Activated CD4-positive, alpha-beta T cell treated with anti-CD3 and anti-CD28 coated beads, Interleukin-2, amount 10 ng/mL, durations not matched to agents 24 days and 14 days (primary cell): ENCODE results near the gene XRRA1. TPM values are rescaled to one million over a fixed set of nuclear protein-coding genes. Genes with fewer than 3 reads are reported as not detected.
"Not testable (repeated sequence)": the region's sequence is repeated elsewhere in the genome, so short reads cannot be mapped to it uniquely, and the experiment has no call there.

Experiments used
- DNase-seq: peaks from one replicate; pipeline ENCODE4 v3.0.0; 2022
- H3K27ac Mint-ChIP-seq: one replicate; pipeline ENCODE4 v1.8.0; 2022; ENCODE audit warnings: mild to moderate bottlenecking, mixed read lengths
- H3K27me3 Mint-ChIP-seq: one replicate; pipeline ENCODE4 v1.8.0; 2022; ENCODE audit warnings: mixed read lengths
- H3K36me3 Mint-ChIP-seq: one replicate; pipeline ENCODE4 v1.8.0; 2022; ENCODE audit warnings: low read depth, mild to moderate bottlenecking, mixed read lengths
- H3K4me1 Mint-ChIP-seq: one replicate; pipeline ENCODE4 v1.8.0; 2021; ENCODE audit warnings: mixed read lengths
- H3K4me3 Mint-ChIP-seq: one replicate; pipeline ENCODE4 v1.8.0; 2022; ENCODE audit warnings: mild to moderate bottlenecking, moderate library complexity, mixed read lengths
- H3K9me3 Mint-ChIP-seq: one replicate; pipeline ENCODE4 v1.8.0; 2021; ENCODE audit warnings: mixed read lengths
- intact Hi-C: fragments of 100-400 bp; cut with micrococcal nuclease; formaldehyde crosslinking; loops from one replicate; pipeline ENCODE4 v1.15.1; 2023
- total RNA-seq: library from RNA; stranded (reverse); gene quantifications from 2 replicates; pipeline ENCODE4 v1.2.3, GENCODE V29; 2022

Gene XRRA1
- total RNA-seq, 1 donor from 2014 or later, result 11.0 TPM

DNA sequence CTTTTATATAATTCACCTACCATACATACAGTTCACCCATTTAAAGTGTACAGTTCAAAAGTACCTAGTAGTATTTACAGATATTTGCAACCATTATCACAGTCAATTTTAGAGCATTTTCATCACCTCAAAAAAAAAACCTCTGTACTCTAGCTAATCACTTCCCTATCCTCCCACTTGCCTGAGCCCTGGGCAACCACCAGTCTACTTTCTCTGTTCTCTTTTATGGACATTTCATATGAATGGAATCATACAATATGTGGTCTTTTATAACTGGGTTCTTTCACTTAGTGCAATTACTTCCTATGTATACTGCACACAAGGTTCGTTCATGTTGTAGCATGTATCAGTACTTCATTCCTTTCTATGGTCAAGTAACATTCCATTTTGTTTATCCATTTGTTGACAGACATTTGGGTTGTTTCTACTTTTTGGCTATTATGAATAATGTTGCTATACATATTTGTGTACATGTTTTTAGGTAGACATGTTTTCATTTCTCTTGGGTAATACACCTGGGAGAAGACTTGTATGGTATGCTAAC lies 22.0 kb upstream of the XRRA1 start:
- no peak for DNase-seq
- Mint-ChIP-seq H3K36me3 (peaks cover 59% of the 10 kb centered on the region), H3K4me3 (no peak overlapping the region), H3K4me1 (peaks cover 9% of the 10 kb centered on the region), H3K27me3 (no peaks in the 10 kb centered on the region), H3K9me3 (no peaks in the 10 kb centered on the region), H3K27ac (no peak overlapping the region)
- intact Hi-C loops, result no loop called here

DNA sequence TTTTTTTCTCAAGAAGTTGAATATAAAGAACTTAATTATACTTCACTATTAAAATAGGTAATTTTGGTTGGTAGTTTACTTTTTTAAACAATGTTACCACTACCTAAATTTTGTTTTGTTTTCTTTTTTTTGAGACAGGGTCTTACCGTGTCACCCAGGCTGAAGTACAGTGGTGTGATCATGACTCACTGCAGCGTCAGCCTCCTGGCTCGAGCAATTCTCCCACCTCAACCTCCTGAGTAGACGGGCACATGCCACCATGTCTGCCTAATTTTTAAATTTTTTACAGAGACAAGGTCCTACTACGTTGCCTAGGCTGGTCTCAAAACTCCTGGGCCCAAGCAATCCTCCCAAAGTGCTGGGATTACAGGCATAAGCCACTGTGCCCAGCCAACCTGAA lies 17.8 kb upstream of the XRRA1 start:
- peaks cover 11% of the 10 kb centered on the region for H3K4me1 Mint-ChIP-seq
- DNase-seq, result no peak
- no peak overlapping the region for H3K4me3 Mint-ChIP-seq
- no peaks in the 10 kb centered on the region for H3K9me3 Mint-ChIP-seq
- intact Hi-C loops, result no loop called here
- H3K27ac Mint-ChIP-seq, result no peak overlapping the region
- H3K36me3 Mint-ChIP-seq, result peaks cover 45% of the 10 kb centered on the region
- no peaks in the 10 kb centered on the region for H3K27me3 Mint-ChIP-seq

DNA sequence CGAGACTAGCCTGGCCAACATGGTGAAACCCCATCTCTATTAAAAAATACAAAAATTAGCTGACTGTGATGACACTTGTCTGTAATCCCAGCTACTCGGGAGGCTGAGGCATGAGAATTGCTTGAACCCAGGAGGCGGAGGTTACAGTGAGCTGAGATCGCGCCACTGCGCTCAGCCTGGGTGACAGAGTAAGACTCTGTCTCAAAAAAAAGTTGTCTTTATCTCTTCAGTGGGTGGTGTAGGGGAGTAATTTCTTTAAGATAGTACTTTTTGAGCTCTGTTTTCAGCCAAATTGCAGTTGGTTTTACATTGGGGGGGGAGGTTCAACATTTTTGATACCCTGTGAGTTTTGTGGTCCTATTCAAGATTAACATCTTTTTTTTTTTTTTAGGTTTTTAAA lies 11.2 kb upstream of the XRRA1 start:
- Mint-ChIP-seq H3K4me1 (peaks cover 47% of the 10 kb centered on the region), H3K36me3 (peaks cover 47% of the 10 kb centered on the region)
- H3K27me3 Mint-ChIP-seq, intact Hi-C loops, H3K4me3 Mint-ChIP-seq, H3K27ac Mint-ChIP-seq, DNase-seq, H3K9me3 Mint-ChIP-seq: not testable (repeated sequence)

DNA sequence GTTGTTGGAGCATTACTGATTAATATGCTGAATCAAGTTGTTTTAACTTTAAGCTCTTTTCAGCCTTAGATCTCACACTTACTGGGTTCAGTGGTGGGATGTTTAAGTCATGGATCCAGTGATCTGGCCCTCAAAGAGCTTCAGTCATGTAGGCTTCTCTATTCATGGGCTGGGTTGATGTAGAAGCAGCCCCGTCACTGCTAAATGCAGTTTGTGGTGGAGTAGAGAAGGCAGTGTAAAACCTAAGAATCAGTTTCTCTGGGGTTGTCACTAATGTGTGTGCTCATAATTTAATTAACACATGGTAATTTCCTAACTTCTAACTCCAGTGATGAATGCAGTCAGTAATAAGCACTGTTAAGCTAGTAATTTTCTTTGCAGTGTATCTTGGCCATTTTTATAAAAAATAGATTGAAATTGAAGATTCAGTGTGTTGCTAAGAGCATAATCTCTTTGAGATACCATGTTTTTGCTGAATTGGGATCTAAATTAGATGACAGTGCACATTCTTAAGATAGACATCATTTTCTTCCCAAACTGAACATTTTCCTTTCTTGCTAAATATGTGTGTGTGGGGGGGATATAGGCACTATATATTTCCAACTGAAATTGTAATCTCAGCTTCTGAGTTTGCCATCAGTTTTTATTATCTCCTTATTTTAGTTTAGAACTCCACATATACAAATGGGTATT lies 9.2 kb upstream of the XRRA1 start:
- DNase-seq, result no peak
- H3K27me3 Mint-ChIP-seq, result no peaks in the 10 kb centered on the region
- peaks cover 43% of the 10 kb centered on the region for H3K36me3 Mint-ChIP-seq
- H3K9me3 Mint-ChIP-seq, result no peaks in the 10 kb centered on the region
- H3K4me3 Mint-ChIP-seq, result no peak overlapping the region
- intact Hi-C loops, result no loop called here
- no peak overlapping the region for H3K27ac Mint-ChIP-seq
- H3K4me1 Mint-ChIP-seq, result peaks cover 46% of the 10 kb centered on the region

DNA sequence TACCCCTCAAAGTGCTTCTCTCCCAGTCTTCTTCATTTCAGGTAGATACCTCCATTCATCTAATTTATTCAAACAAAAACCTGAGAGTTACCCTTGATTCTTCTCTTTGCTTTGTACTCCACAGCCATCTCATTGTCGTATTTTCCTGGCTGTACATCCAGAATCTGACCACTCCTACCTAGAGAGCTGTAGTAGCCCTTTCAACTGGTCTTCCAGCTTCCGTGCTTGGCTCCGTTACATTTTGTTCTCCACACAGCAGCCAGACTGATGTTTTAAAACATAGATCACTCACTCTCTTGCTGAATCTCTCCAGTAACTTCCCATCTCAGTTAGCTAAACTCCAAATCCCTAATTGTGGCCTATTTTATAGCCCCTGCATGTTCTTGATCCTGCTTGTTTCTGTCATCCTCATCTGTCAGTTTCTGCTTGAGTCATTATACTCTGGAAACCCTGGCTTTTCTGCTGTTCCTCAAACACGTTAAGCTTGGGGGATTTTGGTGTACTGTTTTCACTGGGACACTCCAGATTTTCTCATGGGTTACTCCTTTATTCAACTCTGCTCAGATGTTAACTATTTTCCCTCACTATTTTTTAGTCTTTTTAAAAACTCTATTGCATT lies 7.6 kb upstream of the XRRA1 start:
- no peak for DNase-seq
- H3K9me3 Mint-ChIP-seq, result no peaks in the 10 kb centered on the region
- H3K4me3 Mint-ChIP-seq, result no peak overlapping the region
- peaks cover 41% of the 10 kb centered on the region for H3K36me3 Mint-ChIP-seq
- no peak overlapping the region for H3K27ac Mint-ChIP-seq
- intact Hi-C loops, result no loop called here
- H3K27me3 Mint-ChIP-seq, result no peaks in the 10 kb centered on the region
- H3K4me1 Mint-ChIP-seq, result peaks cover 47% of the 10 kb centered on the region

DNA sequence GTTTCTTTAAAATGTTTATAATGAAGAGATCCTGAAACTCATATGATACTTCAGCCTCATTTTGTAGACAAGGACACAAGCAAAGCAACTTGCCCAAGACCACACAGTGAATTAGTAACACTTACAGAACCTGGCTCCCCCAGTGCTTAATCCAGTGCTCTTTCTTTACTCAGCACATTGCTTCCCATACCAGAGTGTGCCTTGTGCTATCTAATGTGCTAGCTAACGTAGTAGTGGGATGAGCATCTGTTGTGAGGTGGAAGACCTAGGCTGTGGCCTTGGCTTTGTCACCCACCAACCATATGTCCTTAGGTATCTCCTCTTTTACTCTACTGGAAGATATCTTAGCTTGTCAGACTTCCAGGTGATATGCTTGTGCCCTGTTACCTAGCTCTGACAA lies 5.3 kb upstream of the XRRA1 start:
- peaks cover 54% of the 10 kb centered on the region for H3K36me3 Mint-ChIP-seq
- no peaks in the 10 kb centered on the region for H3K27me3 Mint-ChIP-seq
- no peak for DNase-seq
- intact Hi-C loops, result no loop called here
- no peak overlapping the region for H3K4me3 Mint-ChIP-seq
- H3K27ac Mint-ChIP-seq, result no peak overlapping the region
- peaks cover 53% of the 10 kb centered on the region for H3K4me1 Mint-ChIP-seq
- H3K9me3 Mint-ChIP-seq, result no peaks in the 10 kb centered on the region

DNA sequence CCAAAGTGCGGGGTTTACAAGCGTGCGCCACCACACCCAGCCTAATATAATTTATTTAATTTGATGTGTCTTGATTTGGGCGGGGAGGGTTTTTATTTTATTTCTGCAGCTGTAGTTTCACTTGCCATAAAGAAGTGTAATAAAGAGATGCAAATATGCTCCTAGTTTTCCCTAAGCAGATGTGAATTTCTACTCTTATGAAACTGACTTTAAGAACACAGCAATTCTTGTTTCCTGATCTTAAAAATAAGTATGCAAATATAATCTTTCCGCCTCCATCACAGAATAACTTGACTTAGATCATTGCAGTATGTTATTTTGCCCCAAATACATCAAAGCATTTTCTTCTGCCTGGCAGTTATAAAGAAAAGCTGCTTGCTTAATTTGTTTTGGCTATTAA lies 4.6 kb upstream of the XRRA1 start:
- intact Hi-C loops, result no loop called here
- H3K9me3 Mint-ChIP-seq, result no peaks in the 10 kb centered on the region
- H3K27ac Mint-ChIP-seq, result no peak overlapping the region
- peaks cover 49% of the 10 kb centered on the region for H3K36me3 Mint-ChIP-seq
- H3K4me3 Mint-ChIP-seq, result no peak overlapping the region
- H3K4me1 Mint-ChIP-seq, result peaks cover 51% of the 10 kb centered on the region
- H3K27me3 Mint-ChIP-seq, result no peaks in the 10 kb centered on the region
- DNase-seq, result no peak

DNA sequence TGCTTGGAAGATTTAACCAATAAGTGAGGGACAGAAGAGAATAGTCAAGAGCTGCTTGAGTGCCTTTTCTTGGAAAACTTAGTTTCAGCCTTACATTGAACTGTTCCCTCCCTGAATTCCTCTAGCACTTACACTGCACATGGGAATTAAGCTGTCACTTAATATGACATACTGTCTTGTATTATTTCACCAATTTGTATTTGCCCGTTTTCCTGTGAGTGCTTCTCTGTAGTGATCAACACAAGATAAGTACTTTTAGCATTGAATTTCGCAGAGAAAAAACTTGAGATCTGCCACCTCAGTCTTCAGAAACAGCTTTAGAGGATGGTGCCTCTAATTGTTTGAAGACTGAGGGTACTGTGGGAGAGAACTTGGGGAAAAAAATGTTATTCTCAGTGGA lies 3.9 kb upstream of the XRRA1 start:
- Mint-ChIP-seq H3K4me1 (peaks cover 50% of the 10 kb centered on the region), H3K27me3 (no peaks in the 10 kb centered on the region)

DNA sequence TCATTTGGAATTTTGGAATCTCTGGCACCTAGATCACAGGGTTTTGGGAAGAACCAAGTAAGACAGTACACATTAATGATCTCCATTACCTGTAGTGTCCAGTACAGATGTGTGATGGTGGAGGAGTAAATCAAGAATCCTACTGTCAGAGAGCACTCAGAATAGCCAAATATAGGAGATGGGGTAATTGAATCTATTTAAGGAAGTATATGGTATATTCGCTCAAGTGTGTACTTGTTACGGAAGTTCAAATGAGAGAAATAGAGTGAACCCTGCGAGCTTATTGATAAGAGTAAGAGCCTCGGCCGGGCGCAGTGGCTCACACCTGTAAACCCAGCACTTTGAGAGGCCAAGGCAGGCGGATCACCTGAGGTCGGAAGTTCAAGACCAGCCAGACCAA lies 2.3 kb upstream of the XRRA1 start:
- Mint-ChIP-seq H3K27me3 (no peaks in the 10 kb centered on the region), H3K9me3 (no peaks in the 10 kb centered on the region), H3K36me3 (peaks cover 42% of the 10 kb centered on the region), H3K4me1 (peaks cover 42% of the 10 kb centered on the region), H3K27ac (no peak overlapping the region), H3K4me3 (peak overlapping the region; percentile 91)
- DNase-seq, result no peak
- intact Hi-C loops, result no loop called here

More for the DNA sequence above, 3.9 kb upstream of the XRRA1 start:
- Mint-ChIP-seq H3K36me3 (peaks cover 48% of the 10 kb centered on the region), H3K9me3 (no peaks in the 10 kb centered on the region), H3K27ac (no peak overlapping the region), H3K4me3 (no peak overlapping the region)
- DNase-seq, result no peak
- intact Hi-C loops, result no loop called here

DNA sequence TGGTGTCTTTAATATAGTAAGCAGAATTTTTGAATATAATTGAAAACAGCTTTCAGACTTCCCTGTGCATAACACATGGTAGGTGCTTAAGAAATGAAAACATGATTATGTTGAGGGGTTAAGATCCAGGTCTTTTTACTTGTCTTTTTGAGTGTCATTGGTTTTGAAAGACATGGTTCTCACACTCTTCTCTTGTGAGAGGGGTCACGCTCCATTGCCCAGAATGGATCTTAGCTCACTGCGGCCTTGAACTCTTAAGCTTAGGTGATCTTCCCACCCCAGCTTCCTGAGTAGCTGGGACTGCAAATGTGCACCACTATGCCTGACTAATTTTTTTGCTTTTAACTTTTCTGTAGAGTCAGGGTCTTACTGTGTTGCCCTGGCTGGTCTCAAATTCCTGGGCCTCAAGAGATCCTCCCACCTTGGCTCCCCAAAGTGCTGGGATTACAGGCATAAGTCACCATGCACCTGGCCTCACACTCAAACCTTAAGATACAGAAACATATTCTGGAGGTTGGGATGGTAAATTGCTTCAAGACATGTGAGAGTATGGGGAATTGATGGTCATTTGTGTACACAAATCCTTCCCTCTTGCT lies 1.6 kb upstream of the XRRA1 start:
- intact Hi-C loops, result no loop called here

DNA sequence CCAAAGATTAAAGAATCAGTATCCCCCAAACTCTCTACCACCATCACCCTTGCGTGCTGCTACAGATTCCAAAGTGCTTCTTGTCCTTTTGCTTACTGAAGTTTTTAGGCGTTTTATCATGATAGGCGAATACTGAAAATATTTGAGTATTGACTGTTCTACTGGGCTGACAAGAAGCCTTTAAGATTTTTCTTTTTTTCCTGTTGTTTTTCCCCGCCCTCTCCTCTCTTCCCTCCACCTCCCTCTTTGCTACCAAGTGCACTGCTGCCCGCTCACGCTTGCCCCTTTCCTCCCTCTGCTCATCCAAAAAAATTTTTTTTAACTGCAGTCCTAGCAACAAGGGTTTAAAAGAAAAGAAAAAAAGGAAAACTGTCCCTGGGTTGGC lies 854 bp upstream of the XRRA1 start:
- H3K9me3 Mint-ChIP-seq, result no peaks in the 10 kb centered on the region
- intact Hi-C loops, result loop anchor here (1.0 to 2.0 kb wide), 4 partner anchors 21 to 291 kb away; partner anchors contain the start of genes NEU3, RNF169 and TPBGL
- peak overlapping the region; percentile 89 for H3K27ac Mint-ChIP-seq

More for the DNA sequence above, 1.6 kb upstream of the XRRA1 start:
- H3K36me3 Mint-ChIP-seq, result peaks cover 41% of the 10 kb centered on the region
- H3K27ac Mint-ChIP-seq, result peak overlapping the region; percentile 89
- peak overlapping the region; percentile 91 for H3K4me3 Mint-ChIP-seq
- H3K9me3 Mint-ChIP-seq, result no peaks in the 10 kb centered on the region
- no peaks in the 10 kb centered on the region for H3K27me3 Mint-ChIP-seq
- no peak for DNase-seq
- H3K4me1 Mint-ChIP-seq, result peaks cover 38% of the 10 kb centered on the region

DNA sequence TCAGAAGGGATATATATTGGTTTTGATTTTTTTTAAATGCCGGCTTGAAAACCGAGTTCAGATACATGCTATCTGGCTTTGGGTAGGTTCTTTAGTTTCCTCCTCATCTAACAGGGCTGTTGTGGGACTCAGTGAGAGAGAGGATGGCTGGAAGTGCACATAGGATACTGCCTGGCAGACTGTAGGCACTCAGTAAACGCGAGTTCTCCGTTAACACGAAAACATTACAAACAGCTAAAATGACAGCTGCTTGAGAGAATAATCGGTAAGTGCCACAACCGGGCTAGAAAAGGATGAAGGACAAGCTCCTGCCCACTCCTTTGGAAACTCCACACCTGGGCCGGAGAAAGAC lies 369 bp downstream of the XRRA1 start:
- peaks cover 40% of the 10 kb centered on the region for H3K4me1 Mint-ChIP-seq

More for the DNA sequence above, 854 bp upstream of the XRRA1 start:
- no peak for DNase-seq
- H3K27me3 Mint-ChIP-seq, result no peaks in the 10 kb centered on the region
- H3K36me3 Mint-ChIP-seq, result peaks cover 39% of the 10 kb centered on the region
- H3K4me1 Mint-ChIP-seq, result peaks cover 38% of the 10 kb centered on the region
- peak overlapping the region; percentile 91 for H3K4me3 Mint-ChIP-seq

DNA sequence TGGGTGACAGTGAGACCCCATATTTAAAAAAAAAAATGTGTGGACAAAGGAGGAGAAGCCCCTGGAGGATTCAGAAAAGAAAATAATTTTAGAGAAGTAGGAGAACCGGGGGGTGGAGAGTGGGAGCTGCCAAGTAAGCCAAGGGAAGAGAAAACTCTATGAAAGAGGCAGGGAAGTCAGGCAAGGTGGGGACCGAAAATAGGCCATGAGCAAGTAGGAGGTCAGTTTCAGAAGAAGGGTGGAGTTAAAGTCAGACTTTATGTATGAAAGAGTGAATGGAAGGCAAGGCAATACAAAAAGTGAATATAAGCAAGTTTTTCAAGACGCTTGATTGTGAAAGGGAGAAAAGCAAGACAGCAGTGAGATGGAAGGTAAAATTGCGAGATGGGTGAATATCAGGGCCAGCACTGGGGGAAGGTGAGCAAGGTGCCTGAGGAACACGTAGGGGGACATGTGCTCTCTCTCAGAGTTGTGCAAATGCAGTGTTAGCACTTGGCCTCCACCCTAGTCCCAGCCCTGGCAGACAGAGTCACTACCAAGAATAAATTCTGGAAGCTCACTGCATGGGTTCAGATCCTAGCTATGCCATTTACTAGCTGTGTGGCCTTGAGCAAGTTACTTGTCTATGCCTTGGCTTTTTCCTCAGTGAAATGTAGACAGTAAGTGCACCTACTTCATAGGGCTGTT lies 6.7 kb downstream of the XRRA1 start:
- no peak overlapping the region for H3K27ac Mint-ChIP-seq

More for the DNA sequence above, 369 bp downstream of the XRRA1 start:
- Mint-ChIP-seq H3K27me3 (no peaks in the 10 kb centered on the region), H3K9me3 (no peaks in the 10 kb centered on the region), H3K4me3 (peak overlapping the region; percentile 91), H3K36me3 (peaks cover 39% of the 10 kb centered on the region), H3K27ac (peak overlapping the region; percentile 89)
- no peak for DNase-seq
- intact Hi-C loops, result loop anchor here (2.0 kb wide), 3 partner anchors 20 to 292 kb away; partner anchors contain the start of genes RNF169 and TPBGL

DNA sequence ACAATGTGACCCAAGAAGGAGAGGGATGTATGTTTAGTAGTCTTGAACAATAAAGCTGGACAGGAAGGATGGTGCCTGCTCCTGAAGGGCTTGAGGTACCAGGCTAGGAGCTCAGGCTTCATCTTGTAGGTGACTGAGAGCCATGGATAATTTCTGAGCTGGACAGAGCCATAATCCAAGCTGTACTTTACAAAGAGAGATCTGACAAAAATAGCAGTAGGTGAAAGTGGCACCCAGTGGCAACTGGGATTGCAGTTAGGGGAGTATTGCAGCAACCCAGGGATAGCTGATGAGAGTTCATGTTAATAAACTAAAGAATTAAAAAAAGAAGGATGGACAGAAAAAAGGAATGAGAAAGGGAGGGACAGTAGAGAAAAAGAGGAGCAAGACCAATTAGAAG lies 7.4 kb downstream of the XRRA1 start:
- H3K4me3 Mint-ChIP-seq, result no peak overlapping the region
- H3K9me3 Mint-ChIP-seq, result no peaks in the 10 kb centered on the region

More for the DNA sequence above, 6.7 kb downstream of the XRRA1 start:
- intact Hi-C loops, result no loop called here
- no peaks in the 10 kb centered on the region for H3K27me3 Mint-ChIP-seq
- no peak overlapping the region for H3K4me3 Mint-ChIP-seq
- peaks cover 20% of the 10 kb centered on the region for H3K36me3 Mint-ChIP-seq
- H3K4me1 Mint-ChIP-seq, result peaks cover 28% of the 10 kb centered on the region
- H3K9me3 Mint-ChIP-seq, result no peaks in the 10 kb centered on the region
- no peak for DNase-seq

More for the DNA sequence above, 7.4 kb downstream of the XRRA1 start:
- Mint-ChIP-seq H3K27me3 (no peaks in the 10 kb centered on the region), H3K4me1 (peaks cover 28% of the 10 kb centered on the region), H3K36me3 (peaks cover 21% of the 10 kb centered on the region), H3K27ac (no peak overlapping the region)
- intact Hi-C loops, result no loop called here
- DNase-seq, result no peak
